ENCODE measurements around the gene TEAD4. TPM values are rescaled to one million over a fixed set of nuclear protein-coding genes. Genes with fewer than 3 reads are reported as not detected.

TEAD4 gene
- total RNA-seq, 6 experiments from 2014 or later, result 0.81 to 8.5 (median 3.0) TPM

GRCh38 chr12:3040026-3040656 lies 80.9 kb downstream of the TEAD4 start:
- intact Hi-C loops (cut with DNase I), result no loop called here
- H3K27ac ChIP-seq, result no peak overlapping the region
- TF ChIP-seq POLR2A (IDR thresholded peaks at IDR 0.05), result no peak
- TF ChIP-seq, protein P1, sequence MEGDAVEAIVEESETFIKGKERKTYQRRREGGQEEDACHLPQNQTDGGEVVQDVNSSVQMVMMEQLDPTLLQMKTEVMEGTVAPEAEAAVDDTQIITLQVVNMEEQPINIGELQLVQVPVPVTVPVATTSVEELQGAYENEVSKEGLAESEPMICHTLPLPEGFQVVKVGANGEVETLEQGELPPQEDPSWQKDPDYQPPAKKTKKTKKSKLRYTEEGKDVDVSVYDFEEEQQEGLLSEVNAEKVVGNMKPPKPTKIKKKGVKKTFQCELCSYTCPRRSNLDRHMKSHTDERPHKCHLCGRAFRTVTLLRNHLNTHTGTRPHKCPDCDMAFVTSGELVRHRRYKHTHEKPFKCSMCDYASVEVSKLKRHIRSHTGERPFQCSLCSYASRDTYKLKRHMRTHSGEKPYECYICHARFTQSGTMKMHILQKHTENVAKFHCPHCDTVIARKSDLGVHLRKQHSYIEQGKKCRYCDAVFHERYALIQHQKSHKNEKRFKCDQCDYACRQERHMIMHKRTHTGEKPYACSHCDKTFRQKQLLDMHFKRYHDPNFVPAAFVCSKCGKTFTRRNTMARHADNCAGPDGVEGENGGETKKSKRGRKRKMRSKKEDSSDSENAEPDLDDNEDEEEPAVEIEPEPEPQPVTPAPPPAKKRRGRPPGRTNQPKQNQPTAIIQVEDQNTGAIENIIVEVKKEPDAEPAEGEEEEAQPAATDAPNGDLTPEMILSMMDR (IDR thresholded peaks at IDR 0.05), result no peak
- H3K4me3 ChIP-seq, result no peak overlapping the region
- 86% methylated on average over 12 of the region's 15 CpGs for WGBS (ENCODE audit: insufficient coverage, low coverage, low lambda C conversion rate, missing lambda C conversion rate)
- no peaks in the 10 kb centered on the region for H3K36me3 ChIP-seq
- H3K9me3 ChIP-seq, result no peaks in the 10 kb centered on the region
- H3K27me3 ChIP-seq, result no peaks in the 10 kb centered on the region
- no peak for DNase-seq
- ATAC-seq, result no peak
- no peaks in the 10 kb centered on the region for H3K4me1 ChIP-seq

DNA sequence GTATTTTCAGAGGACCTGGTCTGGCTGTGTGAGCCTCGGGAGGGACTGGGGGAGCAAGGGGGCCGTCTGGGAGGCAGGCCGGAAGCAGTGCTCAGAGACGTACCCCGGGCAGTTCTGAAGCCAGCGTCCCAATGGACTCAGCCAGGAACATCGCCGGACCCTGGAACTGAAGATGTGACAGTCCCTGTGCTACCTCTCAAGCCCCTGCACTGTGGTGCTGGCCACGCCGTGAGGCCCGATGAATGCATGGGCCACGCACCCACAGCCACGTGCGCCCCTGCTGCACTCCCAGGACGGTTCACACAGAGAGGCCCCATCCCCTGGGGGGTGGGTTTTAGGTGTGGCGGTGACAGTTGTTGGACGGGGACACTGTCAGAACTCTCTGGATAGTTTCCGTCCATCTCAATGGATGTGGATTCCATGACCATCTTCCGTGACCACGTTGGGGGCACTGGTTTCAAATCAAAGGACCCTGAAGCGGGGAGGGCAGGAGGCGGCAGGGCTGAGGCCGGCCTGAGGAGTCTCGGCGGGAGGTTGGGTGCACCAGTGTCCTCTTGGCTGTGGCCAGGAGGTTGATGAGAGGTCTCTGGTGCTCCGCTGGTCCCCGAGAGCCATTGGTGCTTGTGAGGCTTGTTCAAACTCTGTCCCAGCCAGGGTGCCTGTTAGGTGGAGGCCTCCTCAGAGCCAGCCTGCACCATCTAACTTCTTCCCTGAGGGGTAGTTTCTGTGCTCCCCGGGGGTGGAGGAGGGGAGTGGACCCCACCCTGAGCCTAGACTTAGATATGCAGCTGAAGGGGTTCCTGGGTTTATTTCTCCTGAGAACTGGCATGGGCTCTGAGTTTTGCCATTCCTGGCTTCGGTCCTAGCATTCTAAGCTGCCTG lies 81.7 kb downstream of the TEAD4 start:
- ATAC-seq (no peak), DNase-seq (no peak)
- intact Hi-C loops (cut with DNase I), result no loop called here

DNA sequence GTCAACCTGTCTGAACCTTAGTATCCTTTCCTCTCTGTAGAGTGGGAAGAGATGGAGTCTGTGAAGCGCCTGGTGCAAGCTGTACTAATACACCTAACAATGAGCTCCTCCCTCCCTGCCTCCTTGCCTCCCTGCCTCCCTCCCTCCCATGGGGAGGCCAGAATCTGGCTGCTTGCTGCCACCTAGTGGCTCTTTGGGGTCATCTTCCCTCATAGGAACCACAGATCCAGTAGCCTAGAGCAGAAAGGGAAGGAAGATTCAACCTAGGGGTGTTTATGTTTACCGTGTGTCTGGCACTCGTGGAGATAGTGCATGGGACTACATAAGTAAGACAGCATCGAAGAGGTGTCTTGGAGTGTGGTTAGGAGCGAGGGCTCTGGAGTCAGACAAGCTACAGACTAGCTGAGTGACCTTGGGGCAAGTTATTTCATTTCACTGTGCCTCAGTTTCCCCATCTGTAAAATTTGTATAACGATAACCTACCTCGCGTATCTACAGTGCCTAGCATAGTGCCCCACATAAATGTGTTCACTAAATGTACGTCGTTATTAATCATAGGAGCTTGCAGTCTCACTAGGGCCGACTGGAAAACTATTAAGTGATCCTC lies 82.5 kb downstream of the TEAD4 start:
- intact Hi-C loops (cut with DNase I), result no loop called here
- DNase-seq (peak in 2 of 3 donors; percentile 49 to 59), ATAC-seq (peak; percentile 72 to 83 (median 81))
- Histone ChIP-seq H3K9me3 (no peaks in the 10 kb centered on the region), H3K36me3 (no peaks in the 10 kb centered on the region), H3K27ac (no peak overlapping the region), H3K4me1 (no peaks in the 10 kb centered on the region), H3K27me3 (no peaks in the 10 kb centered on the region), H3K4me3 (no peak overlapping the region)
- 57% methylated on average over 7 of the region's 11 CpGs for WGBS (ENCODE audit: insufficient coverage, low coverage, low lambda C conversion rate, missing lambda C conversion rate)
- TF ChIP-seq, protein P1 (IDR thresholded peaks at IDR 0.05), result peak; percentile 35 to 61 (median 49)
- TF ChIP-seq POLR2A (IDR thresholded peaks at IDR 0.05), result no peak

More for the DNA sequence above, 81.7 kb downstream of the TEAD4 start:
- Histone ChIP-seq H3K9me3 (no peaks in the 10 kb centered on the region), H3K27me3 (no peaks in the 10 kb centered on the region), H3K4me3 (no peak overlapping the region), H3K4me1 (no peaks in the 10 kb centered on the region), H3K36me3 (no peaks in the 10 kb centered on the region), H3K27ac (no peak overlapping the region)
- TF ChIP-seq, protein P1 (IDR thresholded peaks at IDR 0.05), result no peak
- TF ChIP-seq POLR2A (IDR thresholded peaks at IDR 0.05), result no peak
- 50% methylated on average over 1 of the region's 29 CpGs for WGBS (ENCODE audit: insufficient coverage, low coverage, low lambda C conversion rate, missing lambda C conversion rate)

DNA sequence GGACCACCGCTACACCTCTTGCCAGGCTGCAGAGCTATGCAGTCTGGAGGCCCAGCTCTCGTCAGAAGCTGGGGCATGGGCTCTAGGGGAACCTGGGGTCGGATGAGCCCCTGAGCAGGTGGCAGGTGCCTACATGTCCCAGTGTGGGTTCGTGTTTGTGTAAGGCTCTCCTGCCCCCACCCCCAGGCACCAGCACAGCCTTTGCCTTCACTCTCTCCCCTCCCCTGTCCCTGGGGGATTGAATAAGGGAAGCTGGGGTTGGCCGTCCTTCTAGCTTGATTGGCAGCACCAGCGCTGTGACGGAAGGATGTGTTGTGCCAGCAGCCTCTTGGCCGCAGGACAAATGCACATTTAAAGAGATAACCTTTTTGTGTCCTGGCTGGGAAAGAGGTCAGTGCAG lies 83.2 kb downstream of the TEAD4 start:
- DNase-seq, result peak in 1 of 3 donors; percentile 60
- ATAC-seq, result peak; percentile 20 to 76 (median 36)
- Histone ChIP-seq H3K4me3 (no peak overlapping the region), H3K27me3 (no peaks in the 10 kb centered on the region), H3K27ac (no peak overlapping the region), H3K9me3 (no peaks in the 10 kb centered on the region), H3K4me1 (no peaks in the 10 kb centered on the region), H3K36me3 (no peaks in the 10 kb centered on the region)
- 25% methylated on average over 7 of the region's 8 CpGs for WGBS (ENCODE audit: insufficient coverage, low coverage, low lambda C conversion rate, missing lambda C conversion rate)
- TF ChIP-seq, protein P1 (IDR thresholded peaks at IDR 0.05), result no peak
- no peak for TF ChIP-seq POLR2A (IDR thresholded peaks at IDR 0.05)
- intact Hi-C loops (cut with DNase I), result no loop called here
